Astrocyte of the spinal cord (primary cell): ENCODE data around the gene EVA1A.

ENCODE experiments used
- DNase-seq: peaks from one replicate; pipeline ENCODE4 v3.0.0; 2011; ENCODE audit warnings: low read depth, low spot score
- H3K4me3 ChIP-seq: 2 replicates; pipeline ENCODE4 v1.5.1; 2011; ENCODE audit warnings: low read depth, mild to moderate bottlenecking, low read length, moderate library complexity
- CTCF ChIP-seq: IDR thresholded peaks from 2 replicates; pipeline ENCODE4 v1.5.1; 2012; ENCODE audit warnings: low read depth, mild to moderate bottlenecking, low read length, inconsistent platforms
- in situ Hi-C: cut with HindIII; loops from 2 replicates; pipeline ENCODE4 v1.10.0; 2017; ENCODE audit warnings: low sequenced_read_pairs

EVA1A gene

DNA sequence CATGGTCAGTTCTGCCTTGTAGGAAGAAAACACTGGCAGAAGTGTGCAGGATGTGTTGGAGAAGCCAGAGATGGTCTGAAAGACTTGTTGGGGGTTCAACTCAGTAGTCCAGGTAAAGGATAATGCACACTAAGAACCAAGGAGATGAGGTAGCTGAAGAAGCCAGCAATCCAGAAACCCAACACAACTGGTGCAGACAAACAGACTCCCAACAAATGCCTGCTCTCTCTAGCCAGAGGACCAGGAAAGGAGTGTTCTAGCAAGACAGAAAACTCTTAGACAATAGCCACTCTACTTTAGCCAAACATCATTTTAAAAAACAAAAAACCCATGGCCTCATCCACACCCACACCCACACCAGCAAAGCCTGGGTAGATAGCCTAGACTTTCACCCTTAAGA, 33.9 kb downstream of the EVA1A start:
- DNase-seq, result no peak
- no peak for TF ChIP-seq CTCF
- in situ Hi-C loops, result no loop called here
- H3K4me3 ChIP-seq, result no peak overlapping the region

- TF ChIP-seq CTCF, result no peak
- no peak overlapping the region for H3K4me3 ChIP-seq
- in situ Hi-C loops, result no loop called here
- peak; percentile 33 for DNase-seq
Observed at GRCh38 chr2:75525434-75526310, 35.1 kb downstream of the EVA1A start.

DNA sequence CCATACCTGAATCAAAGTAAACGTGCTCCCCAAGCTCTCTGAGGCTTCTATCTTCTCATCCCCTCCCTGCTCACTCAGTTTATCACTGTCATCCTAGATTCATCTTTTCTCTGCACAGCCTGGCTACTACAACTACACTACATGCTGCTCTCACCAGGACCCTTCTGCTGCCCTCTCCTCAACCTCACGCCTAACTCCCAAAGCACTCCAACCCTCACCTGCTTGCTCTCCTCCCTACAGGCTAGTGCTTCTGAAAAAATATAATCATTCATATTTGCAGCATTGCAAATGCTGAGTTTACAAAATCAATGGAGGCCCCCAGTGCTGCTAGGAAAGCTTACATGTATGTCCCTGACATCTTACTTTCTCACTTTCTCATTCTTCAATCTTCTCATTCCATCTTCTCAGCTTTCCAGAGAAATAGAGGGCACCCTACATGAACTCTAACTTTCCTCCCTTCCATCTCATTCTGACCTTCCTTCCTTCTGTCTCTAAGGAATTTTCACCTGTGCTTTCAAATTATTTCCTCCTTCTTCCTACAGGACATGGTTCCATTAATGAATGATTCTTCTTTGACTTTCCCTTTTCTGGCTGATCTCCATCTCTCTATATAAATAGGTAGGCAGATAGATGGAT, 36.3 kb downstream of the EVA1A start:
- in situ Hi-C loops, result no loop called here

DNA sequence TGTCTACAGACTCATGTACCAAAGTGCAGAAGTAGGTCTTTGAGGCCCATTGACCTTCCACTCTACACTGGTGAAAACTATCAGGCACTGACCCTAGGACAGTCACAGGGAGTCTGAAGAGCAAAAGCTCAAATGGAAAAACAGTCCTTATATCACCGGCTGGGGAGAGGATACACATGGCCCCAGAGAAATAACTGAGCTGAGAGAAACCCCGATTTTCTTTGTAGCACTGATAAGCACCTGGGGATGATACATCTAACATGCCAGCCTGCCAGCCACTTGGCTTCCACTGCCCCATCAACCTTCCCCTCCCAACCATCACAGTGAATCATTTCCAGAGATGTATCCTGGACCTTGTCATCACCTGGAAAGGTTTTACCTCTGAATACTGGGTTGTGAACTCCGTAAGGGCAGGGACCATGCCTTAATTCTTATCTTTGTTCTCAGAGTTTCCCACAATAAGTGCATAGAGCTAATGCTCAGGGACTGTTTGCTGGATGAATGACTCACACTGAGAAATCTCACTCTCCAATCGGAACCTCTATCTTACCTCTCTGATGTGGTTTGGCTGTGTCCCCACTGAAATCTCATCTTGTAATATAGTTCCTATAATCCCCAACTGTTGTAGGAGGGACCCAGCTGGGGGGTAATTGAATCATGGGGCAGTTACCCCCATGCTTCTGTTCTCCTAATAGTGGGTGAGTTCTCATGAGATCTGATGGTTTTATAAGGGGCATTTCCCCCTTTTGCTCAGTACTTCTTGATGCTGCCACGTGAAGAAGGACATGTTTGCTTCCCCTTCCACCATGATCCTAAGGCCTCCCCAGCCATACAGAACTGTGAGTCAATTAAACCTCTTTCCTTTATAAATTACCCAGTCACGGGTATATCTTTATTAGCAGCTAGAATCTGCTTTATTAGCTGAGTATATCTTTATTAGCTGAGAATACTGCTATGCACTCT, 37.1 kb downstream of the EVA1A start:
- H3K4me3 ChIP-seq, result no peak overlapping the region
- DNase-seq, result peak; percentile 88
- TF ChIP-seq CTCF, result no peak
- in situ Hi-C loops, result no loop called here

More for the DNA sequence above, 36.3 kb downstream of the EVA1A start:
- no peak for TF ChIP-seq CTCF
- no peak for DNase-seq
- no peak overlapping the region for H3K4me3 ChIP-seq

- H3K4me3 ChIP-seq, result no peak overlapping the region
- in situ Hi-C loops, result no loop called here
- no peak for DNase-seq
- no peak for TF ChIP-seq CTCF
Observed at GRCh38 chr2:75522543-75523312, 38.0 kb downstream of the EVA1A start.
